HUES48 (cell line): Measurements from ENCODE around the gene GRIN2A.

Experiments used
- H3K27ac ChIP-seq: one replicate; pipeline ENCODE4 v1.7.0; 2013; ENCODE audit warnings: low read depth, low read length, inconsistent platforms
- H3K27me3 ChIP-seq: 2 replicates; pipeline ENCODE4 v1.6.1; 2013; ENCODE audit warnings: mild to moderate bottlenecking, low read length; ENCODE audit not compliant: control insufficient read depth, insufficient read depth
- H3K36me3 ChIP-seq: 2 replicates; pipeline ENCODE4 v1.6.1; 2013; ENCODE audit warnings: low read length; ENCODE audit not compliant: control insufficient read depth, insufficient read depth
- H3K4me1 ChIP-seq: 2 replicates; pipeline ENCODE4 v1.6.1; 2013; ENCODE audit warnings: mild to moderate bottlenecking, low read length; ENCODE audit not compliant: control insufficient read depth, insufficient read depth
- H3K4me3 ChIP-seq: 2 replicates; pipeline ENCODE4 v1.5.1; 2013; ENCODE audit warnings: mild to moderate bottlenecking, low read depth, low read length
- H3K9ac ChIP-seq: 2 replicates; pipeline ENCODE4 v1.6.1; 2013; ENCODE audit warnings: mild to moderate bottlenecking, low read depth, low read length, moderate library complexity
- H3K9me3 ChIP-seq: 2 replicates; pipeline ENCODE4 v1.6.1; 2013; ENCODE audit warnings: low read length; ENCODE audit not compliant: control insufficient read depth, insufficient read depth

GRIN2A gene

DNA sequence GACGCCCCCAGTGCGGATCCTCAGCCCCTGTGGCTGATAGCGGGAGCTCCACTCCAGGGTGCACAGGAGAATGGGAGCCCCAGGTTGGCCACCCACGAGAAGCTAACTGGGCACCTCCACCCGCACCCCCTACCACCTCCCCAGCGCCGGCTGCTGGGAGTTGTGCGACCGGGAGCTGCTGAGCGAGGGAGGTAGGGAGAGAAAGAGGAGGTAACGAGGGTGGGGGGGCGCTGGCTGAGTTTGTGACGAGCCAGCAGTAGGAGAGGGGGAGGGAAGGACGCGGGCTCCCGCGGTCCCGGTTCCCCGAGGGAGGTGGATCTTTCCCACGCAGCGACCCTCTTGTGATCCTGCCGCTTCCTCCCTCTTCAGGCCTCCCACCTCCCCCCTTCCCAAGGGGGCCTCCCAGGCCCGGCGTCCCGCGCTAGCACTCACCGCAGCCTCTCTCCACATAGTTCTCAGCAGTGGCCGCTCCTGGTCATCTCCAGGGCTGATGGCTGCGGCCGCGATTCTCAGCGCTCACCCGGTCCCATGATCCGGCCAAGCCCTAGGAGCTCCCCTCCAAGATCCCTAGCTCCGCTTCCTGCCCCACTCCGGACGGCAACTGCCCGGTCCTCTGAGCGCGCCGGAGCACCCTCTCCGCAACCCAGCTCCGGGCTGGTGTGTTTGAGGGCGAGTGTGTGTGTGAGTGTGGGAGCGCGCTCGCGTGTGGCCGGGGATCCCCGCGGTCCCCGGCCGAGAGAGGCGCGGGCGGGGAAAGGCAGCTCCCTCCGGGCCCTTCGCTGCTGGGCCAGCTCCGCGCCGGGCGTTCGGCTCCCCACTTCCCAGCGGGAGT, at the start of gene GRIN2A:
GRIN2A (minus strand) TSS at position 207 of the 832 bp plus-strand sequence. CDS start 2,017 bp downstream, outside the sequence.
- Histone ChIP-seq H3K4me1 (peaks cover 6% of the 10 kb centered on the region), H3K36me3 (no peaks in the 10 kb centered on the region), H3K4me3 (peak within 1 kb of the TSS; percentile 65), H3K9me3 (no peaks in the 10 kb centered on the region), H3K27ac (no peak within 1 kb of the TSS), H3K9ac (0 out of 2 replicates have a peak within 1 kb of the TSS, but pooled peaks have one; percentile 13), H3K27me3 (peaks cover 72% of the 10 kb centered on the region)

DNA sequence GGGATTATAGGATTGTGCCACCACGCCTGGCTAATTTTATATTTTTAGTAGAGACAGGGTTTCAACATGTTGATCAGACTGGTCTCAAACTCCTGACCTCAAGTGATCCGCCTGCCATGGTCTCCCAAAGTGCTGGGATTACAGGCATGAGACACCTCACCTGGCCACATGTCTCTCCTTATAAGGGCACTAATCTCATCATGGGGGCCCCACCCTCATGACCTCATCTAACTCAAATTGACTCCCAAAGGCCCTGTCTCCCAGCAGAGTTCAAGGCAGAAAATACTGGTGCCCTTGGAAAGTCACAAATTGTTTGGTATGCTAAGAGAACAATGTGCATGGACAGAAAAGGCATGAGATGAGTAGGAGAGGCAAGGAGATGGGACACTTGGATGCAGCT, 49.3 kb upstream of the GRIN2A start:
- no peaks in the 10 kb centered on the region for H3K27me3 ChIP-seq
- no peaks in the 10 kb centered on the region for H3K4me1 ChIP-seq
- no peak overlapping the region for H3K27ac ChIP-seq
- H3K4me3 ChIP-seq = no peak overlapping the region
- H3K9me3 ChIP-seq = no peaks in the 10 kb centered on the region
- H3K9ac ChIP-seq = no peak overlapping the region
- no peaks in the 10 kb centered on the region for H3K36me3 ChIP-seq

DNA sequence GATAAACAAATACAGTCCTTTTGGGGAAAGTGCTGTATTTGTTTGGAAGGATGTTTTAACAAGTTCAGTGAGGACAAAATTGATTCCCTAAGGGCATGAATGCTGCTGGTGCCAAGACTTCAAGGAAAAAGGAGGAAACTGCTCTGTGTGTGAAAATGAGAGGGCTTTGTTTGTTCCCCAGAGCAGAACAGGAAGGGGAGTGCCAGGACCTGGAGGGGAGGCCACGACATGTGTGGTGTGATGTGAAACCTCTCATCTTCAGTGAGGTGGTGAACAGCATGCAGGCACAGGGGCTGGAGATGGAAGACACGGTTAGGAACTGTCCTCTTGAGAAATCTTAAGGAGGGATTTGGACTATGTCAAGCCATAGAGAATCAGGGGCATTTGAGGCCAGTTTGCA, 46.6 kb upstream of the GRIN2A start:
- Histone ChIP-seq H3K4me1 (no peaks in the 10 kb centered on the region), H3K9ac (no peak overlapping the region), H3K27me3 (no peaks in the 10 kb centered on the region), H3K27ac (no peak overlapping the region), H3K36me3 (no peaks in the 10 kb centered on the region), H3K9me3 (no peaks in the 10 kb centered on the region), H3K4me3 (no peak overlapping the region)

DNA sequence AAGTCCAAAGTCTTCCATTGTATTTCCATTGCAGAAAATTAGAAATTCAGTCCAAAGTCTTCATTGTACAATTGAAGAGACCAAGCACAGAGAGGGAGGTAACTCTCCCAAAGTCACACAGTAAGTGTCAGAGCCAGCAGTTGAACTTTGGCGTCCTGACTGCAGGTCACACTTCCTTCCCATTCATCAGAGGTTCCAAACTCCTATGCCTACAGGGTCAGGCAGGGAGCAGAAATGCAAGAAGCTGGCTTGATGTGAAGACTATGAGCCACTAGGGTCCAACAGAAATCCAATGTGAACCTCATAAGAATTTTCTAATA, 44.7 kb upstream of the GRIN2A start:
- Histone ChIP-seq H3K4me3 (no peak overlapping the region), H3K9me3 (no peaks in the 10 kb centered on the region), H3K4me1 (no peaks in the 10 kb centered on the region), H3K9ac (no peak overlapping the region), H3K27me3 (no peaks in the 10 kb centered on the region), H3K27ac (no peak overlapping the region), H3K36me3 (no peaks in the 10 kb centered on the region)

DNA sequence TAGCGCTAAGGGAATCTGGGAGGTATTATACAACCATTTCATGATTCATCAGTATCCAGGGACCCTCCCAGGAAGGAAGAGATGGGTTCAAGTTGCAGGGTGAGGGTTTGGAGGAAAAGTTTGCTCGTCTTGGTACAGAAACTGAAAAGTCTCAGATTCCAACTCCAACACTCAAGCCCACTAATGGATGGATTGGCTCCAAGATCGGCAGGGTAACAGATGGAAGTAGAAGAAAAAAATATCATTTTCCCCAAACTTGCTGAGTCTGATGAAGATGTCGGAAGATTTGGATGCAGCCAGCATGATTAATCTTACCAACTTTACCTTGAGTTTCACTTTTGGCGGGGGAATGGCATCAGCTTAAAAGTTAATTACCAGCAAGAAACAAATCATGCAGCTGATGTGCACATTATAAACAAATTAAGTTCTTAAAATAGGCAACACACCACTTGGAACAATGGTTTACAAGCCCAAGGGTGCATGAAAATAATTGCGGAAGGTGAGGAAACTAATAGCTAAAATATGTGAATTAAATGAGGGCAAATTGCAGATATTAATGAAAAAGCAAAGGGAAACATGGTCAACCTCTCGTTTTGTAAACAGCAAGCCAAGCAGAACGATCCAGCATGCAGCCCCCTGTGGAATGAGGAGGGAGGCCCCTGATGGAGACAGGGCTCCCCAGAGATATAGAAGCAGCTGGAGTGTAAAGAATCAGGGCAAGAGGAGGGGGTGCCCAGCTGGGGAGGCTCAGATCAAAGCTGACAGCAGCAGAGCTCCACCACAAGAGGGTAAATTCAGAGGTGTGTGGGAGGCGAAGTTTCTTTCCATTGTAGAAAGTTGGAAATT, 44.1 kb upstream of the GRIN2A start:
- no peak overlapping the region for H3K4me3 ChIP-seq
- no peak overlapping the region for H3K27ac ChIP-seq
- H3K36me3 ChIP-seq = no peaks in the 10 kb centered on the region
- H3K9me3 ChIP-seq = no peaks in the 10 kb centered on the region
- H3K4me1 ChIP-seq = no peaks in the 10 kb centered on the region
- no peak overlapping the region for H3K9ac ChIP-seq
- no peaks in the 10 kb centered on the region for H3K27me3 ChIP-seq

DNA sequence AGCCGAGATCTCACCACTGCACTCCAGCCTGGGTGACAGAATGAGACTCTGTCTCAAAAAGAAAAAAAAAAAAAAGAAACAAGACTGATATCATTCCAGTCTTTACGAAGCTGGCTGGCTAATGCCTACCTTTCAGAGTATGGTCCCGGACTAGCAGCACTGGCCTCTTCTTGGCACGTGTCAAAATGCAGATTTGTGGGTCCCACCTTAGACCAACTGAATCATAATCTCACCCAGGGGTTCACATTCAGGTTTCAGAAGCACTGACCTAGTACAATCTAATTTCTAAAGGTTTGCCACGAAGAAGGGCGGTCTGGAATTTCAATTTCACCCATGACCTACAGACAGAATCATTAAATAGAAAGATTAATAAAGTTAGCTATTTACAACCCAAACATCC, 43.4 kb upstream of the GRIN2A start:
- Histone ChIP-seq H3K4me3 (no peak overlapping the region), H3K9ac (no peak overlapping the region), H3K27ac (no peak overlapping the region), H3K9me3 (no peaks in the 10 kb centered on the region), H3K4me1 (no peaks in the 10 kb centered on the region), H3K27me3 (no peaks in the 10 kb centered on the region), H3K36me3 (no peaks in the 10 kb centered on the region)

DNA sequence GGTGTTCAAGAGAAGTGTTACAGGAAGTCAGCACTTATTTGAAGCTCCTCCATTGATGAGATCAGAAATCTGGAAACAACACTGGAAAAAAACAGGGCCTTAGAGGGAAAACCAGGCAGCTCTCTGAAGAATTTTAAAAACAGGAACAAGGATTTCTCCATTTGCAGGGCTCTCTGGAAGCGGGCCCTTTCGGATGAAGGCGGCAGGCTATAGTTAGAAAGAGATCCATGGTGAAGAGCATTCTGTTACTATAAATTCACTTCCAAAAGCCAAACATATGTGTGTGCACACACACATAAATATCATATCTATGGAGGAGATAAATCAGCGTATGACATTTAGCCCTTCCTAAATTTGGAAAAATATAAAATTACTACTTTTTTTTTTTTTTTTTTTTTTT, 42.6 kb upstream of the GRIN2A start:
- Histone ChIP-seq H3K4me1 (no peaks in the 10 kb centered on the region), H3K27me3 (no peaks in the 10 kb centered on the region), H3K27ac (no peak overlapping the region), H3K4me3 (no peak overlapping the region), H3K9me3 (no peaks in the 10 kb centered on the region), H3K36me3 (no peaks in the 10 kb centered on the region), H3K9ac (no peak overlapping the region)

DNA sequence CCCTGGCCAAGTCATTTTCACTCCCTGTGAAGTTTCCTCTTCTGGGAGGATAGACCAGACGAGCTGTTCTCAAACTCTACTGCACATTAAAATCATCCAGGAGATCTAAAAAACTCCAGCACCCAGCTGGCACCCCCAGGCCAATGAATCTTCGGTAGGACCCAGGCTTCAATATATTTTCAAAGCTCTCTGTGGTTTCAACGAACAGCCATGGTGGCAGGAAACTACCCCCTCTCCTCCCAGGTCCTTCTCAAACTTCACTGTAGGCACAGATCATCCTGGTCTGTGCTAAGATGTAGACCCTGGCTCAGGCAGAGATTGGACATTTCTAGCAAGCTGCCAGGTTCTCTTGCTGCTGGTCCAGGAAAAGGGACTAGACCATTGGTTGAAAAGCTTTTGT, 38.7 kb upstream of the GRIN2A start:
- Histone ChIP-seq H3K36me3 (no peaks in the 10 kb centered on the region), H3K4me1 (no peaks in the 10 kb centered on the region), H3K9ac (no peak overlapping the region), H3K27ac (no peak overlapping the region), H3K9me3 (no peaks in the 10 kb centered on the region), H3K27me3 (no peaks in the 10 kb centered on the region), H3K4me3 (no peak overlapping the region)

DNA sequence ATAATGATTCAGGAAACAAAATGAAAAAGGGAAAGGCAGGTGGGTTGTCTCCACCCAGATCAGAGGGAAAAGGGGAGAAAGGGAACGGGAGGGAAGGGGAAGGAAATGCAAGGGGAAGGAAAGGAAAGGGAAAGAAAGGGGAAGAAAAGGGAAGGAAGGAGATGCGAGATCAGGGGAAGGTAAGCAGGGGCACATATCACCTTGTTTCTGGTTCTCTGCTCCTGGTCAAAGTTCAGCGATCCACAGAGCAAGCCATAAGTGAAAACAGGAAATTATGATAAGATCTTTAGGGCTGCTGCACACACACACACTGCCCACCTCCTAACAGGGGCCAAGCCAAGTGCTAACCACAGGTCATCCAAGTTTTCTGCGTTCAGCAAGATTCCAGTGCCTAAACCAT, 37.5 kb upstream of the GRIN2A start:
- Histone ChIP-seq H3K4me3 (no peak overlapping the region), H3K4me1 (no peaks in the 10 kb centered on the region), H3K9me3 (no peaks in the 10 kb centered on the region), H3K9ac (no peak overlapping the region), H3K36me3 (no peaks in the 10 kb centered on the region), H3K27me3 (no peaks in the 10 kb centered on the region), H3K27ac (no peak overlapping the region)

DNA sequence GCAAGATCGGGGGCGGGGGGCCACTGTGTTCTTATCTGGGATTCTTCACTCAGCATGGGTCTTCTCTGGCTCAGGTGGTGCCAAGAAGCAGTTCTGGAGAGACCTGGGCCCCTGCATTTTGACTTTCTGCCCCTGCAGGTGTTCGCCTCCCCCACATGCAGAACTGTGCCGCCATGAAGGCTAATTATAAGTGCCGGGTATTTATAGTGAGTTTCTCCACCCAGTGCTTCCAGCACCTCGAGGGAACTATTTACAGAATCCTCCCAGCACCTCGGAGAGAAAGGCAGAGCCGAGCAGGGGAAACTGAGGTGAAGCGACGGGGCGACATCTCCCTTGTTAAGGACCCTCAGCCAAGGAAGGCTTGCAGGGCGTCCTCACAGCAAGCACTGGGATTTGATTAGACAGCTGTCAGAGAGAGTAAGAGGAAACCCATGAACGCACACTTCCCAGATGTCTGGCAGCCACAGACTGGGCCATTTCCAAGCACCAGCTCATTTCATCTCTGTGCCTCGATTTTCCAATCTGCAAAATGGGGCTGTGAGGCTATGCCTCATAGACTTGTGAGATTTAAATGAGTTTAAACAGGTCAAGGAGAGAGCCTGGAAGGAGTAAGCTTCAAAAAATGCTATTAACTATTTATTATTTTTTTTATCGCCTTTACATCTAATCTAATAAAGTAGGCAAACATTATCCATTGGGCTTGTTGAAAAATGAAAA, 36.4 kb upstream of the GRIN2A start:
- Histone ChIP-seq H3K9ac (no peak overlapping the region), H3K36me3 (no peaks in the 10 kb centered on the region), H3K4me1 (no peaks in the 10 kb centered on the region), H3K27me3 (no peaks in the 10 kb centered on the region), H3K4me3 (no peak overlapping the region), H3K27ac (no peak overlapping the region), H3K9me3 (no peaks in the 10 kb centered on the region)

DNA sequence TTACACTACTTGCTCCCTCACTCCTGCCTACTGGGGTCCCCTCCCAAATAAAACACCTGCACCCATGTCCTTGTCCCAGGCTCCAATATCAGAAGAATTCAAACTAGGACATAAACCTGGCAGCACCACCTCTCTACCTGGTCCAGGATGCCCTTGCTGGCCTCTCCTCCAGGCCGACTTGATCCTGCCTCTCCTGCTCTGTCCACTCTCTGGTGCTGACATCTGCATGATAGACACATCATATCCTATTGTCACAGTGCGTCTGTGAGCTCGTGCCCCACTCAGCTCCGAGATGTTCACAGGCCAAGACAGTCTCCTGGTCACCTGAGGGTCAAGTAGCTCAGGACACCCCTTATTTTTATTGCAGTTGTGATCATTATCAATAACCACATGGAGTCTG, 31.5 kb upstream of the GRIN2A start:
- Histone ChIP-seq H3K4me1 (peaks cover 3% of the 10 kb centered on the region; the same call in 1 of the 2 replicates), H3K4me3 (no peak overlapping the region), H3K9ac (no peak overlapping the region), H3K9me3 (no peaks in the 10 kb centered on the region), H3K27me3 (no peaks in the 10 kb centered on the region), H3K36me3 (no peaks in the 10 kb centered on the region), H3K27ac (no peak overlapping the region)
